22Rv1 (cell line): ENCODE measurements around the gene CREB5.

Experiments used
- CTCF ChIP-seq: fragments of 450-650 bp; IDR thresholded peaks from 2 replicates; pipeline ENCODE4 v1.5.1; 2017; ENCODE audit warnings: mild to moderate bottlenecking
- ZFX ChIP-seq: fragments of 450-650 bp; IDR thresholded peaks from 2 replicates; pipeline ENCODE4 v1.6.1; 2017; ENCODE audit warnings: antibody characterized with exemption, borderline replicate concordance

GRCh38 chr7:28452681-28453080 is 40.4 kb downstream of the CREB5 start:
- no peak for TF ChIP-seq CTCF
- no peak for TF ChIP-seq ZFX
